ENCODE data around the gene FOSL1.

The FOSL1 gene

DNA sequence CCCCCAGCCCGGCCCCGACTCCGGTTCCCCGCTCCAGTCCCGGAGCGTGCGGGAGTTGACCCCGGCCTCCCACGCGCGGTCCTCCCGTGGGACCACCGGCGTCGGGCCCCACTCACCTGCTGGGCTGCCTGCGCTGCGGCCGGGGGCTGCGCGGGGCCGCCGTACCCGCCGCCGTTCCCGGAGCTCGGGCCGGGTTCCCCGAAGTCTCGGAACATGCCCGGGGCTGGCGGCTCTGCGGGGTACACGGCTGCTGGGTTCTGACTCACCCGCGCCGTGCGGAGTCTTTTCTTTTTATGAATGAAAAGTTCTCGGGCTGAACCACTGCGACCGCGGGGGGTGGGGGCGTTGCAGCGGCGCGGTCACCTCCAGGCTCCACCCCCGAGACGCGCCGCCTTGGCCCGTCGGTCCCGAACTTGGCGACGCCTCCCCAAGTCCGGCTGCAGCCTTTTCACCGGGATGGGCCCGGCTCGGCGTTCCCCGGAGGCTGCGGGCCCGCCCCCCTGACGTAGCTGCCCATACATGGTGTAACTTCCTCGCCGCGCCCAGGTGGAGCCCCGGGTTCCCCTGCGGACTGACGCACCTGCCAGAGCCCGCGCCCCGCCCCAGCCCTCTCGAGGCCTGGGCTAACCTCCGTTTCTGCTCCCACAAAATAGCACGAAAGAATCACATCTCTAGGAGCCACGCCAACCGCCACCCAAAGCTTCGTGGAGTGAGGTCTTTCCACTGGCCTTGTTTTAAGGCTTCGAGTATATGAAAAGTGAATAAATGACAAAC is at the start of gene FOSL1:
Gene FOSL1, minus strand, starts transcription at position 264 of the 774 bp plus-strand sequence. Its CDS starts 49 bp downstream, at position 215.
- no peak for DNase-seq

DNA sequence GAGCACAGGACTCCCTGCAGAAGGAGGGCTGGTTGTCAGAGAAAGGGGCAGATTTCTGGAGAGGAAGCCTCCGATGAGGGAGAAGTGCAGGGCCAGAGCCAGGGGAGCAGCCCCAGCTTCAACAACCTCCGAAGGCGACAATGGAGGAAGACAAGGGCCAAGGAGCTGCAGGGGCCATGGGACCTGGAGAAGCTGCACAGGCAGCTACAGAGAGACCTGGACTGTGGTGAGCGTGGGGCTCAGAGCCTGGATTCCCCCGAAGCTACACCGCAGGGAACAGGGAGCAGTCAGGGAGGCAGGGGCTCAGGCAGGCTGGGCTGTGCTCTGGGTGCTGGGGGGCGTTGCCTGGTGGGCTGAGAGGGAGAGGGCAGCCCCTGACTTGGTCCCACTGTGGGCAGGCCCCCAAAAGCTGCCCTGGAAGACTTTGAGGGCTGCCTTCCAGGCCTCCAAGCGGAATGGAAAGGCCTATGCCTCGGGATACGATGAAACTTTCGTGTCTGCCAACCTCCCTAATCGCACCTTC is 47.5 kb upstream of the FOSL1 start:
- DNase-seq, result no peak

DNA sequence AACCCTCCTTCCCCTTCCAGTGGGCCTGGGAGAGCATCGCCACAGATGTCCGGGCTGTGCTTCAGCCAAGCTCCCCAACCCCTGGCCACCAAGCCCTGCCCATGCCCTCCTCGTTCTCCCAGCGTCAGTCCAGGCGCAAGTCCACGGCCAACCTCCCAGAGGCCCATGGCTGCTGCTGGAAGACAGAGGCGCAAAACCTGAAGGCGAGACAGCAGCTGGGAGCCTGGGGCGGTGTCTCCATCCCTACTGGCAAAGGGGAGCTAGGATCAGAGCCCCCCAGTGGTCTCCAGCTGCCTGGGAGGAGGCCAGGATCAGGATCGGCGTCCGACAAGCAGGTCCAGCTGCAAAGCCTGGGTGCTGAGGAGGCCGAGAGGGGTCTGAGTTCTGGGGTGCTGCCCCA is 46.9 kb upstream of the FOSL1 start:
- DNase-seq, result no peak

- no peak for DNase-seq
Observed at GRCh38 chr11:65946655-65947054, 46.5 kb upstream of the FOSL1 start.

DNA sequence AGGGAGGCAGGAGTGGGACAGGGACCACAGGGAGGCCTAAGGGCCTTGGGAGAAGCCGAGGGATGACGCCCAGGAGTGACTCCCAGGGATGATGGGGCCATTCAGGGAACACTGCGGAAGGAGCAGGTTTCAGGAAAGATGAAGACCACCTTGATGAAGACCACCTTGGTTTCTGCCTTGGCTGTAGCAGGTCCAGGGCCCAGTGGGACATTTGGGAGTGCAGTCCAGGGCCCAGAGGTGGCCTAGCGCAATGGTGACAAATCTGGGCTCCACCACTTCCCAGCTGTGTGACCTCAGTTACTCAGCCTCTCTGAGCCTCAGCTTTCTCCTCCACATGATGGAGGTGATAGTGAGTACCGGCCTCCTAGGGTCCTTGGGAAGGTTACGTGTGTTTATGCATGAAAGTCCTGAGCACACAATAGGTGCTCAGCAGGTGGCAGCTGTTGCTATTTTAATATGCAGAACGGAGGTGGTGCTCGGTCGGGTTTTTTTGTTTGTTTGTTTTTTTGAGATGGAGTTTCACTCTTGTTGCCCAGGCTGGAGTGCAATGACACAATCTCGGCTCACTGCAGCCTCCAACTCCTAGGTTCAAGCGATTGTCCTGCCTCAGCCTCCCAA is 45.9 kb upstream of the FOSL1 start:
- no peak for DNase-seq

- no peak for DNase-seq
Observed at GRCh38 chr11:65945430-65945911, 45.3 kb upstream of the FOSL1 start, which contains the start of gene TSGA10IP. Gene TSGA10IP, plus strand, starts transcription at chr11:65945480. Its CDS starts 196 bp downstream, at chr11:65945676.

GRCh38 chr11:65944767-65945166 is 44.6 kb upstream of the FOSL1 start:
- DNase-seq, result no peak

DNA sequence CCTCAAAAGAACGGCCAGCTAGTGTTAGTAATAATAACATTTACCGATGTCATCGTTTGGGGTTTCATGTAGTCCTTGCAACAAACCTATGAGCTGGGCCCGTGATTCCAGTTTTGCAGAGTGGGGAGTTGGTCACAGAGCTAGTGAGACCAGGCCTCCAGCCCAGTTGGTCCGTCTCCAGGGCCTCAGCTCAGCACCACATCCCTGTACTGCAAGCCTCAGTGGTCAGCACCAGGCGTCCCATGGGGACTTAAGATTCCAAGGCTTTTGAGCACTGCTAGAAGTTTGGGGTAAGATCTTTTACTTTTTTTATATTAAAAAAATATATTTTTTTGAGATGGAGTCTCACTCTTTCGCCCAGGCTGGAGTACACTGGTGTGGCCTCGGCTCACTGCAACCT is 44.0 kb upstream of the FOSL1 start:
- DNase-seq, result no peak

GRCh38 chr11:65942531-65942930 is 42.3 kb upstream of the FOSL1 start:
- DNase-seq, result no peak

- no peak for DNase-seq
Observed at GRCh38 chr11:65941720-65942310, 41.6 kb upstream of the FOSL1 start.

DNA sequence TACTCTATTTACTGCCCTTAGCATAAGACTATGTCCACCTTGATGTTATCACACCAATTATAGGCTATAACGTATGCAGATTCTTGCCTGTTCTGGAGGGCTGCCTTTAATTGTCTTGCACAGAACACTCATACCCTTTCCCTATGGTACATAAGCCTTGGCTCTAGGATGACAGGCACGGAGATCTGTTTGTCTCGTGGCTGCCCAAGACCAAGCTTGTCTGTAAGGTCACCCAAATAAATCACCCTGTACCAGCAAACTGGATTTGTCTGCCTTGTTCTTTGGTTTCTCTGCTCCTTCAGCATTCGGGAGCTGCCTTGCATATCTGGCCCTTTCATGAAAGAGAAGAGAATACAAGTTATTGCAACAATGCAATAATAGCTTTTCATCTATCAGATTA is 37.6 kb upstream of the FOSL1 start:
- no peak for DNase-seq

DNA sequence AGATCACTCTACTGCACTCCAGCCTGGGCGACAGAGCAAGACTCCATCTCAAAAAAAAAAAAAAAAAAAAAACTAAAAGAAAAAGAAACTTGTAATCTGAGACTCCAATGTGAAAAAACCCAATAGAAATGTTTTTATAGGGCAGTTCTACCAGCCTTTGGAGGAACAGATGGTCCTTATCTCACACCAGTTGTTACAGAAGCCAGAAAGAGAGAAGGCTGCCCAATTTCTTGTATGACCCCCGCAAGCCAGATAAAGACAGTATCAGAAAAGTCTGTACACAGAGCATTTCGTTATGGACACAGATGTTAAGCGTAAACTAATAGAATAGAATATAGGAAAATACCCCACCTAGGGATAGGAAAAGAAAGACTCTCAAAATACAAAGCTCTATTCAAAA is 33.8 kb upstream of the FOSL1 start:
- no peak for DNase-seq

DNA sequence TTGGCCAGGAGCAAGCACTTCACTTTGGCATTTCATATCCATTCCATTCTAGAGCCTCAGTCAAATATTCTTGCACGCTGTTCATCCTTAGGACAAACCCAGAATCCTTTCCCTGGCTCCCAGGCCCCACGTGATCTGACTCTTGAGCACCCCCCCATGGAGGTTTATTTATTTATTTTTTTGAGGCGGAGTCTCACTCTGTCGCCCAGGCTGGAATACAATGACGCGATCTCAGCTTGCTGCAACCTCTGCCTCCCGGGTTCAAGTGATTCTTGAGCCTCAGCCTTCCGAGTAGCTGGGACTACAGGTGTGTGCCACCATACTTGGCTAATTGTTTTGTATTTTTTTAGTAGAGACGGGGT is 32.4 kb upstream of the FOSL1 start:
- no peak for DNase-seq

GRCh38 chr11:65931773-65932557 is 31.8 kb upstream of the FOSL1 start:
- DNase-seq, result no peak

- no peak for DNase-seq
Observed at GRCh38 chr11:65928667-65929066, 28.5 kb upstream of the FOSL1 start.

DNA sequence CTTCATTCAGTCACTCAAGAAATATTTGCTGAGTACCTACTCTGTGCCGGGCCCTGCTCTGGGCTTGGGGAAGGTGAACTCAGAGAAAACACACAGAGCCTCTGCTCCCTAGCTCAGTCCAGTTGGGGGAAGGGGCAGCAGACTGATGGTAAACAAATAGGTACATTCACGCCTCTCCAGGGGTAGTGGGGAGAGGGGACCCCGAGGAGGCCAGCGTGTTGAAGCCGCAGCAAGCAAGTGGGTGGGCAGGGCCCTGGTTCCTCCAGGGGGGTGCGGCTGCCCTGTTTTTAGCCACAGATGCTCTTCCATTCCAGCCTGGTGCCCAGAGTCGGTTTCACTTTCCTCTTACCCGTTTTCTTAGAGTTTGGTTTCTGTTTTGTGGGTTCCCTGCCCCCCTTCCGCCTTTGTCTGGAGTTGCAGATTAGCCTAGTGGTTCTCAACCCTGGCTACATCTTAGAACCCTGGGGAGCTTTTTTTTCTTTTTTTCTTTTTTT is 27.8 kb upstream of the FOSL1 start:
- no peak for DNase-seq

DNA sequence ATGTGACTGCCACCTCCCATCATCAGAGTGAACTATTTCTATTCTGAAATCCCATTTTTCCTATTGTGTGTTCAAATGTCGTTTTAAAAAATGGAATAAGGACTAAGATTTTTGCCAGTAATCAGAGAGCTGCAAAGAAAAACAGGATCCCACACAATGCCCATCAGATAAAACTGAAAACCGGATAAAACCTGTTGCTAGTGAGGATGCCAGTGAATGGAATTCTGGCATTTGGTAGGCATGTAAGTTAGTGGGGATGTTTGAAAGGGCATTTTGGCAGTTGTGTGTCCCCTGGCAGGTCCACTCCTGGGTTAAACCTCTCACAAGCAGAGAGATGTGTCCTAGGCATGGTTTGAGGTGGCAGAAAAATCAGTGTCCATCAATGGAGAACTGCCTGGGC is 25.2 kb upstream of the FOSL1 start:
- DNase-seq, result no peak

DNA sequence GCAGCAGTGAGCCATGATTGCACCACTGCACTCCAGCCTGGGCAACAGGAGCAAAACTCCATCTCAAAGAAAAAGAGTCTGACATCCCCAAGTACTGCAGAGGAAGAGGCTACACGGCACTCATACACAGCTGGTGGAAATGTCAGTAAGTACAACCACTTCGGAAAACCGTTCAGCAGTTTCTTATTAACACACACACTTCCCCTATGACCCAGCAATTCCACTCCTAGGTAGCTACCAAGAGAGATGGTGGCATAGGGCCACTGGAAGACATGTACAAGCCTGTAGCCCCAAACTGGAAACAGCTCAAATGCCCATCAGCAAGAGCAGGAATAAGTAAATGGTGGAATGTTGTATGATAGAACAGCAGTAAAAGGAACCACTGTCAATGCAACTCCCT is 22.4 kb upstream of the FOSL1 start:
- no peak for DNase-seq

DNA sequence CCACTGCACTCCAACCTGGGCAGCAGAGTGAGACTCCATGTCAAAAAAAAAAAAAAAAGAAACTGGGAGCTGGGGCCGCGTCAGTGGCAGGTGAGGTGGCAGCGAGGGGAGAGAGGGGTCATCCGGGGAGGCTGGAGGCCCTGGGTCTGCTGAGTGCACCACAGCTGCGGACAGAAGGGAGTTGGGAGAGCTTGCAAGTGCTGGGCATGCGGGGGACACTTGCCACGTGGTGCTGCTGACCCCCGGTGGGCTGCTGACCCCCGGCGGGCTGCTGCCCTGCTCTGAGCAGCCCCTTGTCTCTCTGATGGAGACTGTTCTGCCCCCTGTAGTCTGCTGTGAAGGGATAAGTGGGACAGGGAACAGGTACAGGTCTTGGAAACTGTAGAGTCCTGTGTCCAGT is 21.7 kb upstream of the FOSL1 start:
- DNase-seq, result no peak

GRCh38 chr11:65921033-65921555 is 20.9 kb upstream of the FOSL1 start:
- no peak for DNase-seq

- no peak for DNase-seq
Observed at GRCh38 chr11:65920372-65920802, 20.2 kb upstream of the FOSL1 start.

DNA sequence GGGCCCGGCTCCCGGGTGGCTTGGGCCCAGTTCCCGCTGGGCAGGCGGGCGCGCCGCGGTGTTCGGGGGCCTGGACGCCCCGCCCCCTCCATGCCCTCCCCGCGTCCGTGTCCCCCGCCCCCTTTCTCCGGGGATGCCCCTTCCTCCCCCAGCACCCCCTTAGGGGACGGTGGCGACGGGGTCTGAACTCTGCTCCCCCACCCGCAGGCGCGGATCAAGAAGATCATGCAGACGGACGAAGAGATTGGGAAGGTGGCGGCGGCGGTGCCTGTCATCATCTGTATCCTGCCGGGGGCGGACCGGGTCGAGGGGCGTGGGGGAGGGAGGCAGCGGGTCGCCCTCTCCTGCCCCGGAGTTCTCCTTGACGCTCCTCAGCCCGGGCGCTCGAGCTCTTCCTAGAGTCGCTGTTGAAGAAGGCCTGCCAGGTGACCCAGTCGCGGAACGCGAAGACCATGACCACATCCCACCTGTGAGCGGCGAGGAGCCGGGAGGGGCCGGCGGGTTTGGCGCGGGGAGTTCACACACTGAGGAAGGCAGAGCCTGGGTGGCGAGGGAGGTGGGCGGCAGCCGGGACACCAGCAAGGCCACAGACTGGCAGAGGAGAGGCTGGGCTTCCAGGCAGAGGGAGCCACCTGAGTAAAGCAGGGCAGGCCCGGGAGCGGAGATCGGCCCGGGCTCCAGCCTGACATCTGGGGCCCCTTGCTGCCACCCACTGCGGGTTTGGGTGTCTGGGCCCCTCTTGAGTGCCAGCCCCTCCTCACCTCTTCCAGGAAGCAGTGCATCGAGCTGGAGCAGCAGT is 19.6 kb upstream of the FOSL1 start:
- DNase-seq, result no peak
